HG03097 (cell line): ENCODE results near the gene CLEC18C.
"Not testable (repeated sequence)": the region's sequence is repeated elsewhere in the genome, so short reads cannot be mapped to it uniquely, and the experiment has no call there.

ENCODE experiments used
- ATAC-seq: cut with Tn5 transposase; IDR thresholded peaks from one replicate; pipeline ENCODE4 v1.9.1; 2021; ENCODE audit not compliant: unreplicated experiment, low FRiP score

The CLEC18C gene

GRCh38 chr16:70204010-70204409 is 30.4 kb downstream of the CLEC18C start:
- not testable (repeated sequence) for ATAC-seq

GRCh38 chr16:70204668-70205405 is 31.2 kb downstream of the CLEC18C start:
- ATAC-seq, result not testable (repeated sequence)

GRCh38 chr16:70206382-70206781 is 32.8 kb downstream of the CLEC18C start:
- ATAC-seq, result not testable (repeated sequence)

GRCh38 chr16:70218586-70218985 is 45.0 kb downstream of the CLEC18C start:
- not testable (repeated sequence) for ATAC-seq

GRCh38 chr16:70222574-70222973 is 49.0 kb downstream of the CLEC18C start:
- not testable (repeated sequence) for ATAC-seq

- ATAC-seq, result not testable (repeated sequence)
These were observed 49.6 kb downstream of the CLEC18C start for GRCh38 chr16:70223216-70223615.

- not testable (repeated sequence) for ATAC-seq
These were observed 50.5 kb downstream of the CLEC18C start for GRCh38 chr16:70223971-70224513.

- not testable (repeated sequence) for ATAC-seq
These were observed 51.1 kb downstream of the CLEC18C start for GRCh38 chr16:70224645-70225044.

- ATAC-seq, result not testable (repeated sequence)
These were observed 51.8 kb downstream of the CLEC18C start for GRCh38 chr16:70225430-70225829.

GRCh38 chr16:70226024-70226423 is 52.4 kb downstream of the CLEC18C start:
- not testable (repeated sequence) for ATAC-seq

- ATAC-seq, result not testable (repeated sequence)
These were observed 58.2 kb downstream of the CLEC18C start for GRCh38 chr16:70231831-70232230.
